ENCODE measurements around the gene IL36B. TPM values are rescaled to one million over a fixed set of nuclear protein-coding genes. Genes with fewer than 3 reads are reported as not detected.

The IL36B gene
- total RNA-seq, 1 donor from 2014 or later = not detected

GRCh38 chr2:113078350-113078839 is 25.7 kb upstream of the IL36B start:
- DNase-seq = no peak
- no peak for ATAC-seq (ENCODE audit: poor library complexity)
- intact Hi-C loops (cut with DNase I) = no loop called here

DNA sequence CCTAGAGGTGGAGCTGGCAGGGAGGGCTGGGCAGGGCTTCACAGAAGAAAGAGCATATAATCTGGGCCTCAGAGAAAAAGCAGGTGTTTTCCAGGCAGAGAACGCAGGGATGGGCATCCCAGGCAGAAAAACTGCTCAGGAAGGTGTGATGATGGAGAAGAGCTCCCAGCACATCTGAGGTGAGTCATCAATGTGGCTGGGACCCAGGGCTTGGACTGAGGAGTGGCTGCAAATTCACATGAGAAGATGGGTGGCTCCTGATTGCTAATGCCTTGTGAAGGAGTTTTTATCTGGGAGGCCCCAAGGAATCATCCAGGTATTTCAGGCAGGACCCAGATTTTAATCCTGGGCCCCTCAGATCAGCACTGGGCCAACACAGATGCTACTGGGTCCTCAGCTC is 25.3 kb upstream of the IL36B start:
- ATAC-seq (ENCODE audit: poor library complexity) = no peak
- no peak for DNase-seq
- intact Hi-C loops (cut with DNase I) = no loop called here

DNA sequence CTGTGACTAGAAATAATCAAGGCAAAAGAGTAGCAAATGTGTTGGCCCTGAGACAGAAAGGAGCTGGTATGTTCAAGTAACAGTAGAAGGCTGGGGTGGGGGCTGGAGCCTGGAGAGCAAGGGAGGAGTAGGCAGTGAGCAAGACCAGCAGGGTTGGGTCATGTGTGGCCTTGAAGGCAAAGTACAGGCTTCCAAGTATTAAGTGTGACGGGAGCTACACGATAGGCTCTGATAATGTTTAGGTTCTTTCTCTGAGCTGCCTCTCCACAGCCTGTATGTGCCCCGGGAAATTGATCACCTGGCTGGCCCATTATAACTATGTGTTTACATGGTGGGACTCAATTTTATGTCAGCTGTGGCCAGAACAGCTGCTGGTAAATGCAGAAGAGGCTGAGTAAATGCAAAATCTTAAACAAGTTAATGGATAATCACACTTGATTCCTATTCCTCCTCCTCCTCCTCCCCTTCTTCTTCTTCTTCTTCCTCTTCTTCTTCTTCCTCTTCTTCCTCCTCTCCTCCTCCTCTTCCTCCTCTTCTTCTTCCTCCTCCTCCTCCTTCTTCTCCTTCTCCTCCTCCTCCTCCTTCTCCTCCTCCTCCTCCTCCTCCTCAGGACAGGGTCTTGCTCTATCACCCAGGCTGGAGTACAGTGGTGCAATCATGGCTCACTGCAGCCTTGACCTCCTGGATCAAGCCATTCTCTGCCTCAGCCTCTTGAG is 24.4 kb upstream of the IL36B start:
- DNase-seq = no peak
- no peak for ATAC-seq (ENCODE audit: poor library complexity)
- intact Hi-C loops (cut with DNase I) = no loop called here

GRCh38 chr2:113075600-113075999 is 22.9 kb upstream of the IL36B start:
- no peak for DNase-seq
- intact Hi-C loops (cut with DNase I) = no loop called here
- no peak for ATAC-seq (ENCODE audit: poor library complexity)

- intact Hi-C loops (cut with DNase I) = no loop called here
- DNase-seq (no peak), ATAC-seq (ENCODE audit: poor library complexity) (no peak)
Observed at GRCh38 chr2:113075030-113075429, 22.4 kb upstream of the IL36B start.

- intact Hi-C loops (cut with DNase I) = no loop called here
- DNase-seq = no peak
- peak; percentile 60 for ATAC-seq (ENCODE audit: poor library complexity)
Observed at GRCh38 chr2:113073325-113073834, 20.7 kb upstream of the IL36B start.

GRCh38 chr2:113072584-113072983 is 19.9 kb upstream of the IL36B start:
- DNase-seq (no peak), ATAC-seq (ENCODE audit: poor library complexity) (no peak)
- intact Hi-C loops (cut with DNase I) = no loop called here

DNA sequence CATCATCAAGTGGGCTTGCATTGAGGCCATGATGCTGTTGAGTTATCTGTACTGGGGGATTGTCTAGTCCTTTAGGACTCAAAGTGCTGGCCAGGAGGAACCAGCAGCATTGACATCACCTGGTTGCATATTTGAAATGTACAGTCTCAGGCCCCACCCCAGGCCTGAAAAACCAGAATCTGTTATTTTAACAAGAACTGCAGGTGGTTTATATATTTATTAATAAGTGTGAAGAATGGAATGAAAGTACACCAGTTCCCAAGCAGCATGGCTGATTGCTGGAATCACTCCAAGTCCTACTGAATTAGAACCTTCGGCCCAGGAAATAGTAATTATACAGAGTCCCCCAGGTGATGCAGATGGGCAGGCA is 17.9 kb upstream of the IL36B start:
- ATAC-seq (ENCODE audit: poor library complexity) (no peak), DNase-seq (no peak)
- intact Hi-C loops (cut with DNase I) = no loop called here

DNA sequence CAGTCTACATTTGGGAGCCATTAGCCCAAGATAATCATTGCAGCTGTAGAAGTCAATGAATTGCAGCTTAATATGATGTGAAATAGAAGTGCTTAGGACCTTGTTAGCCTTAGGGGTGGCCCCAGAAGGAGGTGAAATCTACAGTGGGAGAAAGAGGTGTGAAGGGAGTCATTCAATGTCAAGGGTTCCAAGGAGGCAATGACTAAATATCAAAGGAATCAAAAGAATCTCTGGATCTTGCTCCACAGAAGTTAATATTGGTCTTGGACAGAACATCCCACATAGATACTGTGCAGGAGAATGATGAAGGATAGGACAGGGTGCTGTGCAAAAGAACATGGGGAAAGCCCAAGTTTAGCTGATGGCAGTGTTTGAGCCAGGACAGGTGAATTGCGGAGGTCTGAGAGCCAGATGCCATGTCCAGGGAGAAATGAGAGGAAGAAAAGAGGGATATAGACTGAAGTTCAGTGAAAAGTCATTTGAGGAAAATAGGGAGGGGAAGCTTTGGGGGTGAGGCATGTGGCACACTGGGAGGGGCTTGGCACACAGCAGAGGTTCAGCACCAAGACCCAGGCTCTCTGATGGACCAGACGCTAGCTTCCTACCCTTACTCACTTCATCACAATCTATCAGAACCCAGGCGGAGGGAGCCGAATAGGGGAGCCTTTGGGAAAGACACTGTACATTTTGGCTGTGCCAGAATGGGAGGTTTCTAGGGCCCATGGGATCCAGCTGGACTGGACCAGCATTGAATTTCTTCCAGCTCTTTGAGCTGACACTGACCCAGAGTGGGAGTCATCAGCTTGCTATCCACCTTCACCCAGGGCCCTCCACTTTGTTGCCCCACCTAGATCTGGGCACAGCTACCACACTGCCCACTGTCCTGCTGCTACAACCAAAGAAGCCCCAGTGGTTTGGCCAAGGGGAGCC is 17.3 kb upstream of the IL36B start:
- ATAC-seq (ENCODE audit: poor library complexity) (no peak), DNase-seq (no peak)
- intact Hi-C loops (cut with DNase I) = no loop called here

- intact Hi-C loops (cut with DNase I) = no loop called here
- ATAC-seq (ENCODE audit: poor library complexity) = no peak
- DNase-seq = no peak
Observed at GRCh38 chr2:113068706-113069485, 16.2 kb upstream of the IL36B start.

DNA sequence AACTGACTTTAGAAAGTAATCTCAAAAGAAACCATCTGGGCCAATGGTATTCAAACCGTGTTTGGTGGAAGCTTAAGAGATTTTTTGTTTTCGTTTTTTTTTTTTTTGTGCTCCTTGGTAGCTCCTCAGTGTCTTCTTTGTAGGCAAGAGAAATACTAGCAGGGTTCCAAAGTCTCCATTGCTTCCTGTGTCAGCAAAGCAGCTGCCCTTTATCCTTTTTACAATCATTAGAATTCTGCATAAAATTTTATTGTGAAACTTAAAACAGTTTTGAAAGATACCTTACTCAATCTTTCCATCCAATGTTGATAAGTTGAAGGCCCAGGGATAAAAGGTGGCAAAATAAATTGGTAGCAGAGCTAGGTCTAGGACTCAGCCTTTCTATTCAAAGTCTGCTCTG is 15.6 kb upstream of the IL36B start:
- ATAC-seq (ENCODE audit: poor library complexity) (no peak), DNase-seq (no peak)
- intact Hi-C loops (cut with DNase I) = no loop called here

DNA sequence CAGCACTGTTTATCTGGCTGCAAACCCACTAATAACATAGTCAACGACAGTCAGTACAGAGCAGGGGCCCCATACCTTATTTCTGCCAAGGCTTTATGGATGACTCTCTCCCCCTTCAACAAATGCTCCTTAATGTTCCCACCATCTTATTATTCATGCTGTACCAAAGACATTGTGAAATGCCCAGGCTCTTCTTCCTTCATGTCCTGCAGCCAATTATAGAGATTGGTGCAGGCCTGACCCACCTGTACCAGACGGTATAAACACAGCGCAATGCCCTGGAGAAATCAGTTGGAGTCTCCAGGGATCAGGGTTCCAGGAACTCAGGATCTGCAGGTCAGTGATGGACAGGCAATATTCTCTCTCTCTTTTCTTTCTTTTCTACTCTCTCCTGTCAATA is 15.0 kb upstream of the IL36B start, which contains the start of gene IL1F10:
Gene IL1F10 (plus strand): TSS at position 290 of the 400 bp plus-strand sequence. CDS start 4,769 bp downstream, outside the sequence.
- ATAC-seq (ENCODE audit: poor library complexity) = no peak
- intact Hi-C loops (cut with DNase I) = no loop called here
- DNase-seq = no peak

DNA sequence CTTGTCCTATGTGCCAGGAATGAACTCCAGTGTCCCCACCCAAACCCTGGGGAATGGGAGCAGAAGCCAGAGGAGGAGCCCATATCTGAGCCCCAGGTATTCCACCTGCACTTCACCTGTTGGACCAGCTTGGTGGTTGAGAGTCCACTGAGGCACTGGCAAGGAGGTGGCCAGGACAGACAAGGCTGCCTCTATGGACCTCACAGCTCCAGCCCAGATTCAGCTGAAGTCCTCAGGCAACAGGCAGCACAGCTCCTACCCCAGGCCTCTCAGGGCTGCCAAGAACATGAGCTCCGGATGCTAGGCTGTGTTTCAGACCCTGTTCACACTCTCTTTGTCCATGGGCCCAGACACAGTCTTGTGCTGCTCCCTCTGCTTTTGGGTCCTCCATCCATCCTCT is 12.2 kb upstream of the IL36B start:
- DNase-seq = no peak
- intact Hi-C loops (cut with DNase I) = no loop called here
- ATAC-seq (ENCODE audit: poor library complexity) = no peak

DNA sequence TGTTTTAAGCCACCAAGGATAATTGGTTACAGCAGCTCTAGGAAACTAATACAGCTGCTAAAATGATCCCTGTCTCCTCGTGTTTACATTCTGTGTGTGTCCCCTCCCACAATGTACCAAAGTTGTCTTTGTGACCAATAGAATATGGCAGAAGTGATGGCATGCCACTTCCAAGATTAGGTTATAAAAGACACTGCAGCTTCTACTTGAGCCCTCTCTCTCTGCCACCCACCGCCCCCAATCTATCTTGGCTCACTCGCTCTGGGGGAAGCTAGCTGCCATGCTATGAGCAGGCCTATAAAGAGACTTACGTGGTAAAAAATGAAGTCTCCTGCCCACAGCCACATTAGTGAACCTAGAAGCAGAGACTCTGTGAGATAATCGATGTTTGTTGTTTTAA is 11.6 kb upstream of the IL36B start:
- DNase-seq (no peak), ATAC-seq (ENCODE audit: poor library complexity) (no peak)
- intact Hi-C loops (cut with DNase I) = no loop called here

DNA sequence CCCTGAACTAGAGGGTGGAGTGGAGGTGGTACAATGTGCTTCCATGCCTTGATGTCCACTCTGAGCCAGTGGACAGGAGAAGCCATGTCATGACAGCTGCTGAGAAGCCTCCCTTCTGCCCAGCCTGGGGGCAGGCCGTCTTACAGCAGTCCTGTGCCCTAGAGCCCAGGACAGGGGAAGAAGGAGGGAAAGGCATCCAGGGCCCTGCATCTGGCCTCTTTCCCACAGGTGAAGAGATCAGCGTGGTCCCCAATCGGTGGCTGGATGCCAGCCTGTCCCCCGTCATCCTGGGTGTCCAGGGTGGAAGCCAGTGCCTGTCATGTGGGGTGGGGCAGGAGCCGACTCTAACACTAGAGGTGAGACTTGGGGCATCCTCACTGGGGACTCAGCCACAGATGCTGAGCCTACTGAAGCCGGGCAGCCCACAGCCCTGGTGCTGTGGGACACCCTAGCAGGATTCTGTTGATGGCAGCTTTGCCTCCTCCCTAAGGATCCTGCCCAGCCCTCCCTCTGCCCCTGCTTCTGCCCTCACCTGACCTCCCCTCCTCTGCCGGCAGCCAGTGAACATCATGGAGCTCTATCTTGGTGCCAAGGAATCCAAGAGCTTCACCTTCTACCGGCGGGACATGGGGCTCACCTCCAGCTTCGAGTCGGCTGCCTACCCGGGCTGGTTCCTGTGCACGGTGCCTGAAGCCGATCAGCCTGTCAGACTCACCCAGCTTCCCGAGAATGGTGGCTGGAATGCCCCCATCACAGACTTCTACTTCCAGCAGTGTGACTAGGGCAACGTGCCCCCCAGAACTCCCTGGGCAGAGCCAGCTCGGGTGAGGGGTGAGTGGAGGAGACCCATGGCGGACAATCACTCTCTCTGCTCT is 9.5 kb upstream of the IL36B start:
- DNase-seq = no peak
- intact Hi-C loops (cut with DNase I) = no loop called here
- ATAC-seq (ENCODE audit: poor library complexity) = no peak

DNA sequence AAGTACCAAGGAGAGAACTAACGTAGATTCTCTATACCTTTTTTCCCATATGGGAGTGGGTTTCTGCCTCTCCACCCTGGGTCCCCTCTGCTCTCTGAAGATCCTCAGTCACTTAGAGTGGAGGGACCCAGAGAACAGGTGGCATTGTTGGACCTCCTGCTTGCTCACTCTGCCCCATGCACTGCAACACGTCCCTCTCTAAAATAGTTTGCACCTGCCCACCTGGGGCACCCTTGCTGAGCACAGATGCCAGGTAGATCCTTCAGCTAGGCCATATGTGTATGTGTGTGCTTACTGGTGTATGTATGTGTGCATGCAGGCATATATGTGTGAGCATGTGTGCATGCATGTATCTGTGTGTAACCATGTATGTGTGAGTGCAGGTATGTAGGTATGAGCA is 8.6 kb upstream of the IL36B start:
- ATAC-seq (ENCODE audit: poor library complexity) (no peak), DNase-seq (no peak)
- intact Hi-C loops (cut with DNase I) = no loop called here

GRCh38 chr2:113060796-113061195 is 8.1 kb upstream of the IL36B start:
- ATAC-seq (ENCODE audit: poor library complexity) (no peak), DNase-seq (no peak)
- intact Hi-C loops (cut with DNase I) = no loop called here

DNA sequence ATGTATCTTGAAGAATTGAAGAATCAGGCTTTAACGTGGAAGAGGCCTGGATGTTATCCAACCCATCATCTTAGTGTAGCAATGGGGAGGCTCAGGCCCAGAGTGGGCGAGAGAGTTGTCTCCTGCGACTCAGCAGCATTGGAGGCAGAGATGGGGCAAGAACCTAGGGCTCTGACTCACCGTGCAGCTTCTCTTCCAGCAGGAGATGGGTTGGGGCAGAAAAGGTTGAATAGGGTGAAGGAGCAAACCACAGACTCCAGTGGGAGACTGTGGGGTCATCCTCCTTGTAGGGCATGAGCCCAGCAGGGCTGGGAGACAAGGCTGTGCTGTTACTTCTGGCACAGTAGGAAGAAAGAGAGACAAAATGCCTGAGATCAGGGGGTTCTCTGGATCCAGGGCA is 7.7 kb upstream of the IL36B start:
- intact Hi-C loops (cut with DNase I) = no loop called here
- DNase-seq = no peak
- ATAC-seq (ENCODE audit: poor library complexity) = no peak
